ENCODE results near the gene GRPEL1. TPM values are rescaled to one million over a fixed set of nuclear protein-coding genes. Genes with fewer than 3 reads are reported as not detected.

The GRPEL1 gene
- total and polyA plus RNA-seq, 2 of the 13 experiments (the other 11 are each of a cell fraction or from before 2014, with no cell fraction given), result 32.3 to 141 TPM

DNA sequence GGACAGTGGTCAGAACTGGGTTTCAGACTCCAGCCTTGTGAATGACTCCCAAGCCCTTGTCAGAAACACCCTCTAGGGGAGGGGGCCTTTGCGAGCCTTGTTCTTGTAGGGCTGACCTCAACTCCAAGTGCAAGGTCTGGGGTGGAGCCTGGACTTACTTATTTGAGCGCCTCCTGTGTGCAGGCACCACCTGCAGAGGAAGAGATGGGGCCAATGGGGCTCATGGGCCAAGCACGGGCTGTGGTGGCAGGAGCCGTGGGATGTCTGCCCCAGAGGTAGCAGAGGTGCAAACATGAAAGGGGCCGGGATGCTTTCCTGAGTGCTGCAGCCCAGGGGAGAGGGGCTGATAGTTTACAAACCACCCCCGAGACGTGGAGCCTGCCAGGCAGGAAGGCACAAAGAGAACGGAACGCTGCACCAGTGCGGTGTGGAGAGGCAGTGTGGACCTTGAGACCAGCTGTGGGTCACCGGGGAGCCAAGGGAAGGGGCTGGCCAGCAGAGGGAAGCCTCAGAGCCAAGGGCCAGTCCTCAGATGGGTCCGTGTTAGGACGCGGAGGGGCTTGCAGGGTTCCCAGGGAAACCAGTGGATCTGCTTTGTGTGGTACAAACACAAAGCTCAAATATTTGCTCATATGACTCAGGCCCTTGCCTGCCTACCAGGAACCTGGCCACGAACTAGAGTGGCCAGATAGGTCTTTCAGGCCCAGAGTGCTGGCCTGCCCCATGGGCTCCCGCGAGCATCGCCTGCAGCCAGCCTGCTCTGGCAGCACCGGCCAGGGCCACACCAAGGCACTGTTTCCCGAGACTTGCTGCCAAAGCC is 33.4 kb downstream of the GRPEL1 start (continued):
- TF ChIP-seq, protein P1, sequence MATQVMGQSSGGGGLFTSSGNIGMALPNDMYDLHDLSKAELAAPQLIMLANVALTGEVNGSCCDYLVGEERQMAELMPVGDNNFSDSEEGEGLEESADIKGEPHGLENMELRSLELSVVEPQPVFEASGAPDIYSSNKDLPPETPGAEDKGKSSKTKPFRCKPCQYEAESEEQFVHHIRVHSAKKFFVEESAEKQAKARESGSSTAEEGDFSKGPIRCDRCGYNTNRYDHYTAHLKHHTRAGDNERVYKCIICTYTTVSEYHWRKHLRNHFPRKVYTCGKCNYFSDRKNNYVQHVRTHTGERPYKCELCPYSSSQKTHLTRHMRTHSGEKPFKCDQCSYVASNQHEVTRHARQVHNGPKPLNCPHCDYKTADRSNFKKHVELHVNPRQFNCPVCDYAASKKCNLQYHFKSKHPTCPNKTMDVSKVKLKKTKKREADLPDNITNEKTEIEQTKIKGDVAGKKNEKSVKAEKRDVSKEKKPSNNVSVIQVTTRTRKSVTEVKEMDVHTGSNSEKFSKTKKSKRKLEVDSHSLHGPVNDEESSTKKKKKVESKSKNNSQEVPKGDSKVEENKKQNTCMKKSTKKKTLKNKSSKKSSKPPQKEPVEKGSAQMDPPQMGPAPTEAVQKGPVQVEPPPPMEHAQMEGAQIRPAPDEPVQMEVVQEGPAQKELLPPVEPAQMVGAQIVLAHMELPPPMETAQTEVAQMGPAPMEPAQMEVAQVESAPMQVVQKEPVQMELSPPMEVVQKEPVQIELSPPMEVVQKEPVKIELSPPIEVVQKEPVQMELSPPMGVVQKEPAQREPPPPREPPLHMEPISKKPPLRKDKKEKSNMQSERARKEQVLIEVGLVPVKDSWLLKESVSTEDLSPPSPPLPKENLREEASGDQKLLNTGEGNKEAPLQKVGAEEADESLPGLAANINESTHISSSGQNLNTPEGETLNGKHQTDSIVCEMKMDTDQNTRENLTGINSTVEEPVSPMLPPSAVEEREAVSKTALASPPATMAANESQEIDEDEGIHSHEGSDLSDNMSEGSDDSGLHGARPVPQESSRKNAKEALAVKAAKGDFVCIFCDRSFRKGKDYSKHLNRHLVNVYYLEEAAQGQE (IDR thresholded peaks at IDR 0.05; ENCODE audit: borderline replicate concordance in 1 of 2, low read depth in 1 of 2, low read length in 2 of 2), result no peak
- TF ChIP-seq ZSCAN22 (CRISPR knock-in tag; IDR thresholded peaks at IDR 0.05) (no peak), KDM1A (CRISPR knock-in tag; IDR thresholded peaks at IDR 0.05) (peak; percentile 37; the same call in 1 of the 2 replicates), CENPT (CRISPR knock-in tag; IDR thresholded peaks at IDR 0.05; ENCODE audit: low read depth) (no peak), NFYB (CRISPR knock-in tag; IDR thresholded peaks at IDR 0.05) (peak; percentile 26; the same call in 1 of the 2 replicates), SIN3B (IDR thresholded peaks at IDR 0.05; ENCODE audit: low read length) (0 out of 2 replicates have a peak, but pooled peaks have one; percentile 40), ESRRA (CRISPR knock-in tag; IDR thresholded peaks at IDR 0.05; ENCODE audit: low read depth) (peak; percentile 56; the same call in 1 of the 2 replicates), FIP1L1 (IDR thresholded peaks at IDR 0.05; ENCODE audit: borderline replicate concordance, insufficient read depth, low read depth, low read length) (no peak)
- TF ChIP-seq, protein P2, sequence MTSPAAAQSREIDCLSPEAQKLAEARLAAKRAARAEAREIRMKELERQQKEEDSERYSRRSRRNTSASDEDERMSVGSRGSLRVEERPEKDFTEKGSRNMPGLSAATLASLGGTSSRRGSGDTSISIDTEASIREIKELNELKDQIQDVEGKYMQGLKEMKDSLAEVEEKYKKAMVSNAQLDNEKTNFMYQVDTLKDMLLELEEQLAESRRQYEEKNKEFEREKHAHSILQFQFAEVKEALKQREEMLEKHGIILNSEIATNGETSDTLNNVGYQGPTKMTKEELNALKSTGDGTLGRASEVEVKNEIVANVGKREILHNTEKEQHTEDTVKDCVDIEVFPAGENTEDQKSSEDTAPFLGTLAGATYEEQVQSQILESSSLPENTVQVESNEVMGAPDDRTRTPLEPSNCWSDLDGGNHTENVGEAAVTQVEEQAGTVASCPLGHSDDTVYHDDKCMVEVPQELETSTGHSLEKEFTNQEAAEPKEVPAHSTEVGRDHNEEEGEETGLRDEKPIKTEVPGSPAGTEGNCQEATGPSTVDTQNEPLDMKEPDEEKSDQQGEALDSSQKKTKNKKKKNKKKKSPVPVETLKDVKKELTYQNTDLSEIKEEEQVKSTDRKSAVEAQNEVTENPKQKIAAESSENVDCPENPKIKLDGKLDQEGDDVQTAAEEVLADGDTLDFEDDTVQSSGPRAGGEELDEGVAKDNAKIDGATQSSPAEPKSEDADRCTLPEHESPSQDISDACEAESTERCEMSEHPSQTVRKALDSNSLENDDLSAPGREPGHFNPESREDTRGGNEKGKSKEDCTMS (CRISPR knock-in tag; conservative IDR thresholded peaks at IDR 0.05), result no peak
- TF ChIP-seq, protein P3, sequence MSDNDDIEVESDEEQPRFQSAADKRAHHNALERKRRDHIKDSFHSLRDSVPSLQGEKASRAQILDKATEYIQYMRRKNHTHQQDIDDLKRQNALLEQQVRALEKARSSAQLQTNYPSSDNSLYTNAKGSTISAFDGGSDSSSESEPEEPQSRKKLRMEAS (IDR thresholded peaks at IDR 0.05), result peak; percentile 67
- TF ChIP-seq, protein P4, sequence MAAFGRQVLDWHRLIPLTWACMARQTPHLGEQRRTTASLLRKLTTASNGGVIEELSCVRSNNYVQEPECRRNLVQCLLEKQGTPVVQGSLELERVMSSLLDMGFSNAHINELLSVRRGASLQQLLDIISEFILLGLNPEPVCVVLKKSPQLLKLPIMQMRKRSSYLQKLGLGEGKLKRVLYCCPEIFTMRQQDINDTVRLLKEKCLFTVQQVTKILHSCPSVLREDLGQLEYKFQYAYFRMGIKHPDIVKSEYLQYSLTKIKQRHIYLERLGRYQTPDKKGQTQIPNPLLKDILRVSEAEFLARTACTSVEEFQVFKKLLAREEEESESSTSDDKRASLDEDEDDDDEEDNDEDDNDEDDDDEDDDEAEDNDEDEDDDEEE (CRISPR knock-in tag; IDR thresholded peaks at IDR 0.05), result no peak
- TF ChIP-seq, protein P5, sequence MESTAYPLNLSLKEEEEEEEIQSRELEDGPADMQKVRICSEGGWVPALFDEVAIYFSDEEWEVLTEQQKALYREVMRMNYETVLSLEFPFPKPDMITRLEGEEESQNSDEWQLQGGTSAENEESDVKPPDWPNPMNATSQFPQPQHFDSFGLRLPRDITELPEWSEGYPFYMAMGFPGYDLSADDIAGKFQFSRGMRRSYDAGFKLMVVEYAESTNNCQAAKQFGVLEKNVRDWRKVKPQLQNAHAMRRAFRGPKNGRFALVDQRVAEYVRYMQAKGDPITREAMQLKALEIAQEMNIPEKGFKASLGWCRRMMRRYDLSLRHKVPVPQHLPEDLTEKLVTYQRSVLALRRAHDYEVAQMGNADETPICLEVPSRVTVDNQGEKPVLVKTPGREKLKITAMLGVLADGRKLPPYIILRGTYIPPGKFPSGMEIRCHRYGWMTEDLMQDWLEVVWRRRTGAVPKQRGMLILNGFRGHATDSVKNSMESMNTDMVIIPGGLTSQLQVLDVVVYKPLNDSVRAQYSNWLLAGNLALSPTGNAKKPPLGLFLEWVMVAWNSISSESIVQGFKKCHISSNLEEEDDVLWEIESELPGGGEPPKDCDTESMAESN (CRISPR knock-in tag; conservative IDR thresholded peaks at IDR 0.05), result no peak
- TF ChIP-seq, protein P6, sequence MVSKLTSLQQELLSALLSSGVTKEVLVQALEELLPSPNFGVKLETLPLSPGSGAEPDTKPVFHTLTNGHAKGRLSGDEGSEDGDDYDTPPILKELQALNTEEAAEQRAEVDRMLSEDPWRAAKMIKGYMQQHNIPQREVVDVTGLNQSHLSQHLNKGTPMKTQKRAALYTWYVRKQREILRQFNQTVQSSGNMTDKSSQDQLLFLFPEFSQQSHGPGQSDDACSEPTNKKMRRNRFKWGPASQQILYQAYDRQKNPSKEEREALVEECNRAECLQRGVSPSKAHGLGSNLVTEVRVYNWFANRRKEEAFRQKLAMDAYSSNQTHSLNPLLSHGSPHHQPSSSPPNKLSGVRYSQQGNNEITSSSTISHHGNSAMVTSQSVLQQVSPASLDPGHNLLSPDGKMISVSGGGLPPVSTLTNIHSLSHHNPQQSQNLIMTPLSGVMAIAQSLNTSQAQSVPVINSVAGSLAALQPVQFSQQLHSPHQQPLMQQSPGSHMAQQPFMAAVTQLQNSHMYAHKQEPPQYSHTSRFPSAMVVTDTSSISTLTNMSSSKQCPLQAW (CRISPR knock-in tag; IDR thresholded peaks at IDR 0.05), result peak; percentile 86

All from HepG2 (cell line).